Gastroesophageal sphincter (tissue), 4 donors: ENCODE data around the gene PLPP6. TPM values are rescaled to one million over a fixed set of nuclear protein-coding genes. Genes with fewer than 3 reads are reported as not detected.

Experiments
- ATAC-seq: fragments of 150-250 bp; one replicate; pipeline ENCODE4 v1.9.1; 2016; ENCODE audit warnings: mild to moderate bottlenecking, moderate library complexity
- H3K27ac ChIP-seq, 4 donors: fragments of 200-600 bp; sonication (generic) in 3 of 4; 1 replicate in 3 of 4; 2 replicates in 1 of 4; pipeline ENCODE4 v1.5.1; 2016 to 2019
- H3K27me3 ChIP-seq: fragments of 200-600 bp; sonication (generic); one replicate; pipeline ENCODE4 v1.5.1; 2019
- H3K36me3 ChIP-seq, 2 donors: fragments of 200-600 bp; sonication (generic); one replicate each; pipeline ENCODE4 v1.5.1; 2019; ENCODE audit warnings: control low read depth in 1 of 2
- H3K4me1 ChIP-seq, 3 donors: fragments of 200-600 bp; sonication (generic); 1 replicate in 2 of 3; 2 replicates in 1 of 3; pipeline ENCODE4 v1.5.1; 2016 to 2019; ENCODE audit warnings: control low read depth in 2 of 3
- H3K4me3 ChIP-seq, 2 donors: fragments of 200-600 bp; sonication (generic); one replicate each; pipeline ENCODE4 v1.5.1; 2019; ENCODE audit warnings: mild to moderate bottlenecking in 1 of 2, moderate library complexity in 1 of 2
- H3K9me3 ChIP-seq, 3 donors: fragments of 200-600 bp; sonication (generic); one replicate each; pipeline ENCODE4 v1.5.1; 2017 to 2019; ENCODE audit warnings: control low read depth in 2 of 3
- EP300 ChIP-seq: sonication (generic); formaldehyde crosslinking; IDR thresholded peaks from one replicate; pipeline ENCODE4 v1.6.1; 2017; ENCODE audit warnings: antibody characterized with exemption, mild to moderate bottlenecking
- POLR2A ChIP-seq, 2 donors: fragments of 450-650 bp; IDR thresholded peaks; one replicate each; pipeline ENCODE4 v1.6.1; 2017; ENCODE audit warnings: antibody characterized with exemption in 2 of 2, mild to moderate bottlenecking in 2 of 2, moderate library complexity in 1 of 2
- POLR2AphosphoS5 ChIP-seq: sonication (generic); formaldehyde crosslinking; IDR thresholded peaks from one replicate; pipeline ENCODE4 v1.6.1; 2017; ENCODE audit warnings: antibody characterized with exemption
- WGBS, 2 donors: methylation state at CpG; one replicate each; pipeline ENCODE4 v1.1.5; 2018; ENCODE audit warnings: low coverage in 1 of 2; 5-methylcytosine and 5-hydroxymethylcytosine counted together
- total RNA-seq, 4 donors: library from RNA; depleted of rRNA; stranded (reverse); fragments of >200 nt; gene quantifications; one replicate each; pipeline ENCODE4 v1.1.0, GENCODE V29; 2016
- TF ChIP-seq, protein P1 (sequence below), 4 experiments: fragments of 200-600 bp in 2 of 4; fragments of 450-650 bp in 2 of 4; sonication (generic) in 1 of 4; IDR thresholded peaks; one replicate each; pipeline ENCODE4 v1.5.1; 2017 to 2019; ENCODE audit warnings: antibody characterized with exemption in 4 of 4, mild to moderate bottlenecking in 2 of 4, moderate library complexity in 2 of 4

Gene PLPP6
- total RNA-seq, 4 donors from 2014 or later, result 5.3 to 8.1 (median 6.6) TPM

DNA sequence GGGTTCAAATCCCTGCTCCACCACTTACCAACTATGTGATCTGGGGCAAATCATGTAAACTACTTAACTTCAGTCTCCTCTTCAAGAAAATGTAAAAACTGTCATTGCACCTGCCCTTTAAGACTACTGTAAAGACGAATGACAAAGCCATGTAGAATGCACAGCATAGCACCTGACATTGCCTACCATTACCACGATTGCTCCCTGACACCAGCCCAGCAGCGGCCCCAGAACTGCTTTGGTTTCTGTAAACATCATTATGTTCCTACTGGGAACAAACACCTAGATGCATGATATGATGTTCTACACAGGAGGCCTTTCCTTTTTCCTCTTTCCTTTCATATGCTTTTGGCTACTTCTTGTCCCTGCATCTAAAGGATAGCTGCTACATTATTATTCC lies 23.1 kb upstream of the PLPP6 start:
- TF ChIP-seq EP300 (no peak), POLR2A (IDR thresholded peaks at IDR 0.05) (no peak), POLR2AphosphoS5 (no peak)
- TF ChIP-seq, protein P1, sequence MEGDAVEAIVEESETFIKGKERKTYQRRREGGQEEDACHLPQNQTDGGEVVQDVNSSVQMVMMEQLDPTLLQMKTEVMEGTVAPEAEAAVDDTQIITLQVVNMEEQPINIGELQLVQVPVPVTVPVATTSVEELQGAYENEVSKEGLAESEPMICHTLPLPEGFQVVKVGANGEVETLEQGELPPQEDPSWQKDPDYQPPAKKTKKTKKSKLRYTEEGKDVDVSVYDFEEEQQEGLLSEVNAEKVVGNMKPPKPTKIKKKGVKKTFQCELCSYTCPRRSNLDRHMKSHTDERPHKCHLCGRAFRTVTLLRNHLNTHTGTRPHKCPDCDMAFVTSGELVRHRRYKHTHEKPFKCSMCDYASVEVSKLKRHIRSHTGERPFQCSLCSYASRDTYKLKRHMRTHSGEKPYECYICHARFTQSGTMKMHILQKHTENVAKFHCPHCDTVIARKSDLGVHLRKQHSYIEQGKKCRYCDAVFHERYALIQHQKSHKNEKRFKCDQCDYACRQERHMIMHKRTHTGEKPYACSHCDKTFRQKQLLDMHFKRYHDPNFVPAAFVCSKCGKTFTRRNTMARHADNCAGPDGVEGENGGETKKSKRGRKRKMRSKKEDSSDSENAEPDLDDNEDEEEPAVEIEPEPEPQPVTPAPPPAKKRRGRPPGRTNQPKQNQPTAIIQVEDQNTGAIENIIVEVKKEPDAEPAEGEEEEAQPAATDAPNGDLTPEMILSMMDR (IDR thresholded peaks at IDR 0.05), result no peak
- no peak for ATAC-seq
- Histone ChIP-seq H3K27me3 (no peaks in the 10 kb centered on the region), H3K36me3 (no peaks in the 10 kb centered on the region), H3K4me3 (no peak overlapping the region), H3K27ac (no peak overlapping the region), H3K4me1 (no peaks in the 10 kb centered on the region), H3K9me3 (no peaks in the 10 kb centered on the region)
- 50 to 82% methylated on average over 2 of the region's 3 CpGs for WGBS, 2 donors

DNA sequence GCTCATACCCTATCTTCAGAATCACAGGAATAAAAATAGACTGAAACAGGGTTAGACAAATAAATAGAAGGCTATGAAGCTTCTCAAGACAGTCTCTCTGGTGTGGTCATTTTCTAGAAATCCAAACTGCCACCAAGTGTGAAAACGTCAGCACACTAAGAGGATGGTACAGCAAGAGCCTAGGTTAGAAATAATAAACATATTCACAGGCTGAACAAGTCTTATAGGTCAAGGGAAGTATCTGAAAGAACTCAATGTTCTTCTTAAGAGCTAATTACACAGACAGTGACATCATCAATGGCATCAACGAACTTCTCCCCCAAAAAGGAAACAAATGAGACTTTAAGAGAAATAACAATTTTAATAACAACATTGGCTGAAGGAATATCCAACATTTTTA lies 22.7 kb upstream of the PLPP6 start:
- 43 to 56% methylated on average over 2 of the region's 2 CpGs for WGBS, 2 donors
- H3K9me3 ChIP-seq, result no peaks in the 10 kb centered on the region
- no peak for ATAC-seq

DNA sequence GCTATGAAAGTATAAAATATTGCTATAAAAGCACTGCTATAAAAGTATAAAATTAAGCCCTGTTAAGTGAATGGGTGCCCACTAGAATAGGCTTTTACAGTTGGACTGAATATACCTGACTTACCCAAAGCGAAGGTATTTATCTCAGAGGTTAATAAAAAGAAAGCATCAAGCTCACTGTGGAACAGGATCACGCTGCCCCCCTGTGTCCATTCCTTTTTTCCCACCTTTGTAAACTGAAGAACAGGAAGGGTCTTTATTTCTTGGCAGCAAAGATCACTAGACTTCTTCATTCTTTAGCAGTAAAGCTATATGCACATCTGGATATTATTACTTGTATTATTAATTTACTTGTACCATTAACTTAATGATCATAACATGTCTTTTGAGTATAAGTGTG lies 22.1 kb upstream of the PLPP6 start:
- Histone ChIP-seq H3K36me3 (no peaks in the 10 kb centered on the region), H3K4me3 (no peak overlapping the region), H3K27me3 (no peaks in the 10 kb centered on the region), H3K9me3 (no peaks in the 10 kb centered on the region), H3K27ac (no peak overlapping the region), H3K4me1 (no peaks in the 10 kb centered on the region)
- TF ChIP-seq, protein P1 (IDR thresholded peaks at IDR 0.05), result peak; percentile 20 to 66 (median 42)
- no peak for TF ChIP-seq POLR2AphosphoS5
- 39 to 50% methylated on average over 2 of the region's 2 CpGs for WGBS, 2 donors
- no peak for ATAC-seq

More for the DNA sequence above, 22.7 kb upstream of the PLPP6 start:
- Histone ChIP-seq H3K27me3 (no peaks in the 10 kb centered on the region), H3K27ac (no peak overlapping the region), H3K36me3 (no peaks in the 10 kb centered on the region), H3K4me3 (no peak overlapping the region), H3K4me1 (no peaks in the 10 kb centered on the region)
- TF ChIP-seq POLR2A (IDR thresholded peaks at IDR 0.05) (no peak), EP300 (no peak), POLR2AphosphoS5 (no peak)
- TF ChIP-seq, protein P1 (IDR thresholded peaks at IDR 0.05), result no peak

DNA sequence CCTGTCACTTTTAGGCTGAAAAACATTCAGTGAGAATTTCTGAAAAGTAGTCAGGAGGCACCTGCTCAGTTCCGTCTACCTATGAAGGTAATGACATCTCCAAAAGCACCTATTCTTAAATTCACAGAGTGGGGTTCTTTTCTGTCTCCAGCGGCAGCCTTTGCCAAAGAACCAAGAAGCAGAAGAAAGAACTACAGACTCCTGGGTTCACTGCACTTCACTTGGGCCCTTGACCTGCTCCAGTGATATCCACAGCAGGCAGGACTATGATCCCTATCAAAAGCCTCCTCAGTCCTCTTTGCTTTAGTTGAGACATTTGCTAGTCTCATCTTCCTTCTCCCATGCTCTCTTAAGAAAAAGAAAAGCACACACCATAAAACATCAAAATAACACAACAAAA lies 19.7 kb upstream of the PLPP6 start:
- WGBS, 2 donors, result 88 to 90% methylated on average over 1 to 2 of the region's 2 CpGs
- Histone ChIP-seq H3K9me3 (no peaks in the 10 kb centered on the region), H3K4me1 (no peaks in the 10 kb centered on the region), H3K4me3 (no peak overlapping the region), H3K36me3 (no peaks in the 10 kb centered on the region), H3K27me3 (no peaks in the 10 kb centered on the region), H3K27ac (no peak overlapping the region)
- TF ChIP-seq POLR2AphosphoS5, result no peak
- TF ChIP-seq, protein P1 (IDR thresholded peaks at IDR 0.05), result no peak
- no peak for TF ChIP-seq POLR2A (IDR thresholded peaks at IDR 0.05)
- TF ChIP-seq EP300, result no peak
- no peak for ATAC-seq

DNA sequence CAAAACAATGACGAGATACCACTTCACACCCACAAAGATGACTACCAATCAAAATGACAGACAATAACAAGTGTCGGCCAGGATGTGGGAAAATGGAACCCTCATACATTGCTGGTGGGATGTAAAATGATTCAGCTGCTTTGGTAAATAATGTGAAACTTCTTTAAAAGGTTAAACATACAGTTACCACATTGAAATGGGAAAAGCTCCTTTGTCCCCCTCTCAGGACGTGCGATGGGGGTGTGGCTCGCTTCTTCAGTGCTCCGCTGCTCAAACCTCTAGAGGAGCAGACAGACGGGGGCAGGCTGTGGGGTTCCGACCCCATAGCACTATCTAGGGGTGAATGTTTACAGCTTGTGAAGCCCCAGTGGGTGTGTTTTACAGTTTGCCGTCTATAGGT lies 8.0 kb upstream of the PLPP6 start:
- no peaks in the 10 kb centered on the region for H3K27me3 ChIP-seq
- 80 to 85% methylated on average over 5 to 7 of the region's 9 CpGs for WGBS, 2 donors
- no peaks in the 10 kb centered on the region for H3K9me3 ChIP-seq
- no peak for TF ChIP-seq POLR2A (IDR thresholded peaks at IDR 0.05)
- TF ChIP-seq EP300, result no peak
- TF ChIP-seq, protein P1 (IDR thresholded peaks at IDR 0.05), result no peak
- no peak for ATAC-seq
- no peaks in the 10 kb centered on the region for H3K4me1 ChIP-seq
- no peak overlapping the region for H3K27ac ChIP-seq
- H3K4me3 ChIP-seq, result no peak overlapping the region
- no peaks in the 10 kb centered on the region for H3K36me3 ChIP-seq
